ENCODE measurements around the gene IL1R1. TPM values are rescaled to one million over a fixed set of nuclear protein-coding genes. Genes with fewer than 3 reads are reported as not detected.

The IL1R1 gene
- polyA plus RNA-seq, 1 donor (not counting 4 experiments of a cell fraction or from before 2014, with no cell fraction given), result 7.5 TPM

DNA sequence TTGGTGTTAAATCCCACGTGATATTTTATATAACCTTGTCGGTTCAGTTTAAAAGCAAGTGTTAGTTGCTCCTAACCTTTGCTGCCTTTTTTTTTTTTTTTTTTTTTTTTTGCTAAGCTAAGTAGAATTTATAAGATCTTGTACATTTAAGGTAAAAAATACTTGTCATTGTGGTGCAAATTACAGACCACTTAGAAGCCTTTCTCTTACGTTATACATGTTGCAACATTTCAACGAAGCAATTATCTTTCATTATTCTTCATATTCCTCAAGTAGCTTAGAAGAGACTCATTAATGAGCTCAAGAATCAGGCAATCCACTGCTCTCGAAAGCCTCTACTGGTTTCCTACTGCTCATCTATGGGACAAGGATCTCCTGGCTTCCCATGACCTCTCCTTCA lies 29.4 kb downstream of the IL1R1 start:
- H3K4me2 ChIP-seq (ENCODE audit: control insufficient read depth, extremely low read depth, insufficient read depth, low read depth, low read length), result no peak overlapping the region
- no peaks in the 10 kb centered on the region for H3K4me1 ChIP-seq (ENCODE audit: control insufficient read depth, extremely low read depth, insufficient read depth, low read length)
- no peaks in the 10 kb centered on the region for H3K9me3 ChIP-seq (ENCODE audit: control insufficient read depth, low read depth, low read length)
- TF ChIP-seq, protein P1, sequence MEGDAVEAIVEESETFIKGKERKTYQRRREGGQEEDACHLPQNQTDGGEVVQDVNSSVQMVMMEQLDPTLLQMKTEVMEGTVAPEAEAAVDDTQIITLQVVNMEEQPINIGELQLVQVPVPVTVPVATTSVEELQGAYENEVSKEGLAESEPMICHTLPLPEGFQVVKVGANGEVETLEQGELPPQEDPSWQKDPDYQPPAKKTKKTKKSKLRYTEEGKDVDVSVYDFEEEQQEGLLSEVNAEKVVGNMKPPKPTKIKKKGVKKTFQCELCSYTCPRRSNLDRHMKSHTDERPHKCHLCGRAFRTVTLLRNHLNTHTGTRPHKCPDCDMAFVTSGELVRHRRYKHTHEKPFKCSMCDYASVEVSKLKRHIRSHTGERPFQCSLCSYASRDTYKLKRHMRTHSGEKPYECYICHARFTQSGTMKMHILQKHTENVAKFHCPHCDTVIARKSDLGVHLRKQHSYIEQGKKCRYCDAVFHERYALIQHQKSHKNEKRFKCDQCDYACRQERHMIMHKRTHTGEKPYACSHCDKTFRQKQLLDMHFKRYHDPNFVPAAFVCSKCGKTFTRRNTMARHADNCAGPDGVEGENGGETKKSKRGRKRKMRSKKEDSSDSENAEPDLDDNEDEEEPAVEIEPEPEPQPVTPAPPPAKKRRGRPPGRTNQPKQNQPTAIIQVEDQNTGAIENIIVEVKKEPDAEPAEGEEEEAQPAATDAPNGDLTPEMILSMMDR (optimal IDR thresholded peaks at IDR 0.05 in 1 of 3, IDR thresholded peaks at IDR 0.05 in 1 of 3, conservative IDR thresholded peaks at IDR 0.05 in 1 of 3; ENCODE audit: extremely low read depth in 1 of 3, insufficient read depth in 2 of 3, low read length in 3 of 3), result no peak
- TF ChIP-seq EZH2 (IDR thresholded peaks at IDR 0.05; ENCODE audit: low read length), result no peak
- H2AFZ ChIP-seq (ENCODE audit: control insufficient read depth, low read length), result no peak overlapping the region
- dilution Hi-C loops (cut with MboI; ENCODE audit: extremely low pct_ligation_motif_present, low sequenced_read_pairs), result loop anchor here (25.0 kb wide), 1 partner anchor 160 kb away; no protein-coding TSS in a partner anchor
- H3K9me1 ChIP-seq (ENCODE audit: control insufficient read depth, extremely low read depth, insufficient read depth, low read length), result no peaks in the 10 kb centered on the region
- H4K20me1 ChIP-seq (ENCODE audit: control insufficient read depth, extremely low read depth, insufficient read depth, low read length), result no peaks in the 10 kb centered on the region
- H3K4me3 ChIP-seq (ENCODE audit: control insufficient read depth in 2 of 3, extremely low read depth in 1 of 3, insufficient read depth in 2 of 3, low read depth in 1 of 3, low read length in 3 of 3), result no peak overlapping the region
- peaks cover 3% of the 10 kb centered on the region in 2 experiments for H3K36me3 ChIP-seq (ENCODE audit: control insufficient read depth in 2 of 2, extremely low read depth in 1 of 2, insufficient read depth in 2 of 2, low read length in 2 of 2)
- H3K27me3 ChIP-seq (ENCODE audit: control insufficient read depth, extremely low read depth, insufficient read depth, low read length), result no peaks in the 10 kb centered on the region
- H3K79me2 ChIP-seq (ENCODE audit: control insufficient read depth, insufficient read depth, low read length), result no peaks in the 10 kb centered on the region
- no peak overlapping the region for H3K9ac ChIP-seq (ENCODE audit: control insufficient read depth, extremely low read depth, insufficient read depth, low read length)
- FAIRE-seq (no peak), DNase-seq (ENCODE audit: low read depth, low spot score) (no peak)
- no peak overlapping the region for H3K27ac ChIP-seq (ENCODE audit: control insufficient read depth, insufficient read depth, low read length)

DNA sequence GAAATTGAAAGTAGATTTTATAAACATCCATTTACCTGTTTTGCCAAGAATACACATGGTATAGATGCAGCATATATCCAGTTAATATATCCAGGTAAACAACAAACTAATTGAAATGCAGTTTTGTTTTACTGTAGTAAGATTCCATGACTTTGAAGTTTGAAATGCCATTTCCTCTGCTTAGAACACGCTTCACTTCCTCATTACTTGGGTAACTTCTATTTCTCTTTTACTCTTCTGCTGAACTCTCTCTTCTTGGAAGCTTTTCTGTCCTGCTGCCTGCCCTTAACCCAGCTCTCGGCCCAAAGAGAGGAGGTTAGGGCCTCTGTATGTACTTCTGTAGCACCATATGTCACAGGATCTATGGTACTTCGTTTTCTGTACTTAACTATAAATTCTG lies 30.2 kb downstream of the IL1R1 start:
- no peak for FAIRE-seq
- dilution Hi-C loops (cut with MboI; ENCODE audit: extremely low pct_ligation_motif_present, low sequenced_read_pairs), result loop anchor here (25.0 kb wide), 1 partner anchor 160 kb away; no protein-coding TSS in a partner anchor
- no peaks in the 10 kb centered on the region for H3K9me3 ChIP-seq (ENCODE audit: control insufficient read depth, low read depth, low read length)
- H3K9me1 ChIP-seq (ENCODE audit: control insufficient read depth, extremely low read depth, insufficient read depth, low read length), result no peaks in the 10 kb centered on the region
- DNase-seq (ENCODE audit: low read depth, low spot score), result no peak
- H3K79me2 ChIP-seq (ENCODE audit: control insufficient read depth, insufficient read depth, low read length), result no peaks in the 10 kb centered on the region
- H3K4me3 ChIP-seq (ENCODE audit: control insufficient read depth in 2 of 3, extremely low read depth in 1 of 3, insufficient read depth in 2 of 3, low read depth in 1 of 3, low read length in 3 of 3), result no peak overlapping the region
- no peak overlapping the region for H3K27ac ChIP-seq (ENCODE audit: control insufficient read depth, insufficient read depth, low read length)
- TF ChIP-seq, protein P1 (optimal IDR thresholded peaks at IDR 0.05 in 1 of 3, IDR thresholded peaks at IDR 0.05 in 1 of 3, conservative IDR thresholded peaks at IDR 0.05 in 1 of 3; ENCODE audit: extremely low read depth in 1 of 3, insufficient read depth in 2 of 3, low read length in 3 of 3), result no peak
- TF ChIP-seq EZH2 (IDR thresholded peaks at IDR 0.05; ENCODE audit: low read length), result no peak
- H3K9ac ChIP-seq (ENCODE audit: control insufficient read depth, extremely low read depth, insufficient read depth, low read length), result no peak overlapping the region
- H3K4me2 ChIP-seq (ENCODE audit: control insufficient read depth, extremely low read depth, insufficient read depth, low read depth, low read length), result no peak overlapping the region
- no peaks in the 10 kb centered on the region for H3K27me3 ChIP-seq (ENCODE audit: control insufficient read depth, extremely low read depth, insufficient read depth, low read length)
- peaks cover 3 to 6% of the 10 kb centered on the region in 2 experiments for H3K36me3 ChIP-seq (ENCODE audit: control insufficient read depth in 2 of 2, extremely low read depth in 1 of 2, insufficient read depth in 2 of 2, low read length in 2 of 2)
- no peak overlapping the region for H2AFZ ChIP-seq (ENCODE audit: control insufficient read depth, low read length)
- H4K20me1 ChIP-seq (ENCODE audit: control insufficient read depth, extremely low read depth, insufficient read depth, low read length), result no peaks in the 10 kb centered on the region
- H3K4me1 ChIP-seq (ENCODE audit: control insufficient read depth, extremely low read depth, insufficient read depth, low read length), result no peaks in the 10 kb centered on the region

Data from keratinocyte (primary cell).